OCI-LY7 (cell line): ENCODE data around the gene LIPC. TPM values are rescaled to one million over a fixed set of nuclear protein-coding genes. Genes with fewer than 3 reads are reported as not detected.

Source experiments
- BruUV-seq: library from RNA; stranded (reverse); fragments of 400-500 nt; replicated peaks from 2 replicates; lab custom pipeline; 2021; lab: Mats Ljungman, UMichigan
- CTCF ChIA-PET: fragments of 300-600 bp; sonication (Branson Sonifier 250); formaldehyde crosslinking; loops from one replicate; lab custom pipeline; 2022; ENCODE audit warnings: antibody characterized with exemption; ENCODE audit not compliant: unreplicated experiment; lab: Charles Lee
- POLR2A ChIA-PET: fragments of 300-600 bp; sonication (Branson Sonifier 250); formaldehyde crosslinking; loops from one replicate; lab custom pipeline; 2022; ENCODE audit warnings: antibody characterized with exemption; lab: Charles Lee
- DNase-seq: peaks from one replicate; pipeline ENCODE4 v3.0.0-alpha.2; 2015; ENCODE audit warnings: low spot score
- H2AFZ ChIP-seq: fragments of 200-600 bp; sonication (generic), shearing (Covaris generic); 2 replicates; pipeline ENCODE4 v1.6.1; 2014; ENCODE audit warnings: mild to moderate bottlenecking, antibody characterized with exemption, low read length, moderate library complexity
- H3K27ac ChIP-seq: fragments of 200-600 bp; sonication (generic); 2 replicates; pipeline ENCODE4 v1.5.1; 2014; ENCODE audit warnings: mixed run types, low read depth, mild to moderate bottlenecking, moderate library complexity, low read length, inconsistent platforms; ENCODE audit not compliant: poor library complexity, severe bottlenecking
- H3K36me3 ChIP-seq: fragments of 200-600 bp; sonication (generic); 2 replicates; pipeline ENCODE4 v1.6.1; 2014; ENCODE audit warnings: mild to moderate bottlenecking, antibody characterized with exemption, low read length, moderate library complexity, mixed read lengths; ENCODE audit not compliant: insufficient read depth
- H3K4me1 ChIP-seq: fragments of 200-600 bp; sonication (generic); 2 replicates; pipeline ENCODE4 v1.5.1; 2014; ENCODE audit warnings: mild to moderate bottlenecking, low read length; ENCODE audit not compliant: insufficient read depth, poor library complexity, severe bottlenecking
- H3K4me2 ChIP-seq: fragments of 200-600 bp; sonication (generic); 2 replicates; pipeline ENCODE4 v1.6.1; 2014; ENCODE audit warnings: mild to moderate bottlenecking, low read length
- H3K4me3 ChIP-seq: fragments of 200-600 bp; sonication (generic); 2 replicates; pipeline ENCODE4 v1.5.1; 2014; ENCODE audit warnings: mild to moderate bottlenecking, low read depth, low read length; ENCODE audit not compliant: poor library complexity, severe bottlenecking
- H3K79me2 ChIP-seq: fragments of 200-600 bp; sonication (generic); 2 replicates; pipeline ENCODE4 v1.6.1; 2016; ENCODE audit warnings: low read depth, mild to moderate bottlenecking, low read length, moderate library complexity, mixed read lengths; ENCODE audit not compliant: insufficient read depth
- H3K9me2 ChIP-seq: fragments of 200-600 bp; sonication (generic); 2 replicates; pipeline ENCODE4 v1.6.1; 2016; ENCODE audit warnings: mild to moderate bottlenecking, low read length, mixed read lengths; ENCODE audit not compliant: insufficient read depth
- H3K9me3 ChIP-seq: fragments of 200-600 bp; sonication (generic); 2 replicates; pipeline ENCODE4 v1.6.1; 2014; ENCODE audit warnings: mild to moderate bottlenecking, mixed run types, low read length, mixed read lengths
- H4K20me1 ChIP-seq: fragments of 200-600 bp; sonication (generic); 2 replicates; pipeline ENCODE4 v1.6.1; 2014; ENCODE audit warnings: mild to moderate bottlenecking, antibody characterized with exemption, low read length, moderate library complexity, mixed read lengths; ENCODE audit not compliant: insufficient read depth
- EZH2phosphoT487 ChIP-seq: fragments of 200-600 bp; sonication (generic); IDR thresholded peaks from 2 replicates; pipeline ENCODE4 v1.6.1; 2018; ENCODE audit warnings: low read depth, borderline replicate concordance, mild to moderate bottlenecking, mixed run types, antibody characterized with exemption, low read length, moderate library complexity, mixed read lengths
- intact Hi-C: fragments of 100-400 bp; cut with micrococcal nuclease; formaldehyde crosslinking; loops from one replicate; pipeline ENCODE4 v1.10.0; 2022; ENCODE audit not compliant: unreplicated experiment
- total RNA-seq, 2 experiments: library from RNA; depleted of rRNA in 1 of 2; stranded (reverse); fragments of >200 nt in 1 of 2; shearing (Covaris generic) in 1 of 2; gene quantifications; 2 replicates each; pipeline ENCODE4 v1.2.3, GENCODE V29; 2014 to 2022
- TF ChIP-seq, protein P1 (sequence below): fragments of 200-600 bp; sonication (generic); conservative IDR thresholded peaks from 2 replicates; pipeline ENCODE4 v1.5.1; 2014; ENCODE audit warnings: mild to moderate bottlenecking, antibody characterized with exemption, low read length, moderate library complexity, mixed read lengths

LIPC gene
- total RNA-seq, 2 experiments from 2014 or later, result 0.50 TPM; not detected in 1

DNA sequence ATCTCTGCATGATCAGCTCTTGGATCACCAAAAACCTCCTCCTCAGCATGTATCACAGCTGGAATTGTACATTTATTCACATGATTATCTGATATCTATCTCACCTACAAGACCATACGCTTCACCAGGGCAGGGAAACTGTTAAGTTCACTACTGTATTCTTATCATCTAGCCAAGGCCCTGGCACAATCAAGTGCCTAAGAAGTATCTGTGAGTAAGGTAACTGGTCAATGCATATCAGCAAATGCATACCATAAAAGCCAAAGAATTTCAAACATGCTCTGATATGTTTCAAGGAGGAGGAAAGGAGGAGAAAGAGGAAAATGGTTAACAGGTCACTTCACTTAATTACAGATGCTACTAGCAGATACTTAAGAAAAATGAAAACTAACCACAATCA is 158.4 kb downstream of the LIPC start:
- intact Hi-C loops, result no loop called here
- H2AFZ ChIP-seq, result no peak overlapping the region
- H3K9me3 ChIP-seq, result no peaks in the 10 kb centered on the region
- H3K4me2 ChIP-seq, result no peak overlapping the region
- H3K79me2 ChIP-seq, result no peaks in the 10 kb centered on the region
- H3K36me3 ChIP-seq, result peaks cover 19% of the 10 kb centered on the region
- ChIA-PET CTCF (no interaction called here), POLR2A (interaction anchor here (0.6 kb wide), 1 partner anchor 928 kb away, joined by 3 read pairs; no protein-coding TSS in a partner anchor)
- no TSS peak for BruUV-seq
- H3K4me1 ChIP-seq, result peaks cover 18% of the 10 kb centered on the region
- TF ChIP-seq, protein P1, sequence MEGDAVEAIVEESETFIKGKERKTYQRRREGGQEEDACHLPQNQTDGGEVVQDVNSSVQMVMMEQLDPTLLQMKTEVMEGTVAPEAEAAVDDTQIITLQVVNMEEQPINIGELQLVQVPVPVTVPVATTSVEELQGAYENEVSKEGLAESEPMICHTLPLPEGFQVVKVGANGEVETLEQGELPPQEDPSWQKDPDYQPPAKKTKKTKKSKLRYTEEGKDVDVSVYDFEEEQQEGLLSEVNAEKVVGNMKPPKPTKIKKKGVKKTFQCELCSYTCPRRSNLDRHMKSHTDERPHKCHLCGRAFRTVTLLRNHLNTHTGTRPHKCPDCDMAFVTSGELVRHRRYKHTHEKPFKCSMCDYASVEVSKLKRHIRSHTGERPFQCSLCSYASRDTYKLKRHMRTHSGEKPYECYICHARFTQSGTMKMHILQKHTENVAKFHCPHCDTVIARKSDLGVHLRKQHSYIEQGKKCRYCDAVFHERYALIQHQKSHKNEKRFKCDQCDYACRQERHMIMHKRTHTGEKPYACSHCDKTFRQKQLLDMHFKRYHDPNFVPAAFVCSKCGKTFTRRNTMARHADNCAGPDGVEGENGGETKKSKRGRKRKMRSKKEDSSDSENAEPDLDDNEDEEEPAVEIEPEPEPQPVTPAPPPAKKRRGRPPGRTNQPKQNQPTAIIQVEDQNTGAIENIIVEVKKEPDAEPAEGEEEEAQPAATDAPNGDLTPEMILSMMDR, result no peak
- TF ChIP-seq EZH2phosphoT487, result no peak
- no peaks in the 10 kb centered on the region for H3K9me2 ChIP-seq
- H3K4me3 ChIP-seq, result no peak overlapping the region
- H3K27ac ChIP-seq, result no peak overlapping the region
- DNase-seq, result no peak
- H4K20me1 ChIP-seq, result no peaks in the 10 kb centered on the region

DNA sequence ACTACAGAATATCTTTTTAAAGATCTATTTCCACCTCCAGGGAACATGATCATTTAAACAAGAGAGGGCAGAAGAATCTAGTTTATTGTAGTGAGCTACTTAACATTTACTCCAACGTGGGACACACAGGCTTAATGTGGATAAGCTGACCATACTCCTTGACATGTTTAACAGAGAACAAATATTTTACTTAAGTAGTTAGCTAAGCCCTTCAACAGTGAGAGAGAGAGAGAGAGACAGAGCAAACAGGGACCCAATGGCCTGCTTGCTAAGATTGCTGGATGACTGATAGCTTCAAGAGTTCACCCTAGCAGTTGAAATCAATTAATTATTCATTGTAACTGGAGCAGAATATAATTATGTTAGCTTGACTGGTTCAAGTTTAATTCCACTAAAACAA is 159.1 kb downstream of the LIPC start:
- Histone ChIP-seq H3K9me3 (no peaks in the 10 kb centered on the region), H3K4me2 (no peak overlapping the region), H2AFZ (no peak overlapping the region), H3K4me1 (peaks cover 11% of the 10 kb centered on the region), H4K20me1 (no peaks in the 10 kb centered on the region), H3K4me3 (no peak overlapping the region), H3K36me3 (peaks cover 26% of the 10 kb centered on the region), H3K79me2 (no peaks in the 10 kb centered on the region), H3K9me2 (no peaks in the 10 kb centered on the region), H3K27ac (no peak overlapping the region)
- ChIA-PET POLR2A (interaction anchor here (0.6 kb wide), 1 partner anchor 928 kb away, joined by 3 read pairs; no protein-coding TSS in a partner anchor), CTCF (no interaction called here)
- BruUV-seq, result no TSS peak
- intact Hi-C loops, result no loop called here
- TF ChIP-seq, protein P1, result no peak
- TF ChIP-seq EZH2phosphoT487, result no peak
- no peak for DNase-seq

DNA sequence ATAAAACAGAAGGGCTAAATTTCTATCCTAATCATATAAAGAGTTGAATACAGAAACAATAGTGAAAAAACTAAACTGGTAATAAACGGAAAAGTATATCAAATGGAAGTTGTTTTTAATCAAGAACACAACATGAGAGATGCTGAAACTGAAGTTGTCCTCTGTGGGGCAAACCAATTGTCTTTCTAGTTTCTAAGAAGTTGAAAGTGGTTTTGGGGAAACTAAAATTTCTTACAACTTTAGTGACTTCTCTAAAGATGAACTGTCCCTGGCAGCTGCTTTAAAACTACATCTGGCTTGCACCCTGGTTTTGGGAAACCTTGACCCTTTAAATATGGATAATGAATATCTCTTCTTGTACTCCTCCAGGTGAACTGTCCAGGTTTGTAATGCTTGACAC is 162.1 kb downstream of the LIPC start:
- intact Hi-C loops, result no loop called here
- Histone ChIP-seq H3K27ac (no peak overlapping the region), H3K4me1 (no peaks in the 10 kb centered on the region), H2AFZ (no peak overlapping the region), H3K9me3 (no peaks in the 10 kb centered on the region), H3K9me2 (no peaks in the 10 kb centered on the region), H3K4me3 (no peak overlapping the region), H4K20me1 (no peaks in the 10 kb centered on the region), H3K79me2 (no peaks in the 10 kb centered on the region), H3K4me2 (no peak overlapping the region), H3K36me3 (peaks cover 43% of the 10 kb centered on the region)
- ChIA-PET POLR2A (no interaction called here), CTCF (no interaction called here)
- BruUV-seq, result no TSS peak
- no peak for TF ChIP-seq EZH2phosphoT487
- TF ChIP-seq, protein P1, result no peak
- DNase-seq, result no peak
